Osteoblast (primary cell): ENCODE data around the gene CCSER1. TPM values are rescaled to one million over a fixed set of nuclear protein-coding genes. Genes with fewer than 3 reads are reported as not detected.

Experiments
- DNase-seq: peaks from one replicate; pipeline ENCODE4 v3.0.0; 2011; ENCODE audit warnings: low spot score, mixed read lengths; ENCODE audit not compliant: insufficient read length; ENCODE audit errors: missing footprints
- H2AFZ ChIP-seq: 2 replicates; pipeline ENCODE4 v1.6.0; 2011; ENCODE audit warnings: mild to moderate bottlenecking, low read length
- H3K27ac ChIP-seq: 2 replicates; pipeline ENCODE4 v1.5.1; 2011; ENCODE audit warnings: mild to moderate bottlenecking, low read depth, low read length, moderate library complexity
- H3K27me3 ChIP-seq: 2 replicates; pipeline ENCODE4 v1.6.0; 2012; ENCODE audit warnings: mild to moderate bottlenecking, control low read depth, inconsistent platforms, low read length, moderate library complexity; ENCODE audit not compliant: insufficient read depth
- H3K36me3 ChIP-seq: 2 replicates; pipeline ENCODE4 v1.5.1; 2011; ENCODE audit warnings: mild to moderate bottlenecking, low read length, control low read depth, moderate library complexity; ENCODE audit not compliant: insufficient read depth
- H3K4me1 ChIP-seq: 2 replicates; pipeline ENCODE4 v1.5.1; 2011; ENCODE audit warnings: mild to moderate bottlenecking, low read length, control low read depth, moderate library complexity; ENCODE audit not compliant: insufficient read depth
- H3K4me2 ChIP-seq: 2 replicates; pipeline ENCODE4 v1.6.0; 2011; ENCODE audit warnings: mild to moderate bottlenecking, low read length; ENCODE audit not compliant: insufficient read depth
- H3K4me3 ChIP-seq: fragments of 200-600 bp; sonication (generic); 3 replicates; pipeline ENCODE4 v1.5.1; 2012; ENCODE audit warnings: mild to moderate bottlenecking, low read length, inconsistent platforms; ENCODE audit not compliant: insufficient read depth
- H3K79me2 ChIP-seq: 2 replicates; pipeline ENCODE4 v1.6.0; 2012; ENCODE audit warnings: mild to moderate bottlenecking, low read length, control low read depth, inconsistent platforms; ENCODE audit not compliant: insufficient read depth
- H3K9me3 ChIP-seq: 2 replicates; pipeline ENCODE4 v1.5.1; 2011; ENCODE audit warnings: low read depth, low read length, control low read depth
- H4K20me1 ChIP-seq: 2 replicates; pipeline ENCODE4 v1.6.0; 2012; ENCODE audit warnings: mild to moderate bottlenecking, low read length, control low read depth; ENCODE audit not compliant: insufficient read depth
- CTCF ChIP-seq: IDR thresholded peaks from 2 replicates; pipeline ENCODE4 v1.5.1; 2011; ENCODE audit warnings: mild to moderate bottlenecking, low read depth, low read length, moderate library complexity; ENCODE audit errors: extremely low read depth
- total RNA-seq: library from RNA; depleted of rRNA; stranded (reverse); fragments of >200 nt; gene quantifications from 2 replicates; pipeline ENCODE4 v1.2.3, GENCODE V29; 2012

The CCSER1 gene
- total RNA-seq, 1 donor, result under 0.01 TPM

DNA sequence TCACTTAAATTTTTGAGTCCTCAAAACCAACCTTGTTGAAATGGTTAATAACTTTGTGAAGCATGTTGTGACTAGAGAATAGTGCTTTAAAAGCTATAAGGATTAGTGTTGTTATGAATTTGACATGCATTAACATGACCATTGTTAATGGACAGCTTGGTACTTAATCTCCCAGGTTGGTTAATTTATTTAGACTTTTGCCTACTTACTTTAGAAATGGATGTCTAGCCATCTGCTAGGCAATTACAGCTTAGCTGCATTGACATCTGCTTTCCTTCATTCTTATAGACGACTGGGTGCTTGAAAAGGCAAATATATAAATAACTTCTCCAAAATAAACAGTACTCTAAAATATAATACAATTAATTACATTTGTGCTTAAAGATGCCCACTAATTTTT, 368.0 kb downstream of the CCSER1 start:
- Histone ChIP-seq H3K4me3 (no peak overlapping the region), H3K27ac (no peak overlapping the region), H3K4me1 (no peaks in the 10 kb centered on the region), H3K27me3 (no peaks in the 10 kb centered on the region), H2AFZ (no peak overlapping the region), H3K4me2 (no peak overlapping the region), H3K9me3 (no peaks in the 10 kb centered on the region), H3K36me3 (no peaks in the 10 kb centered on the region), H4K20me1 (no peaks in the 10 kb centered on the region), H3K79me2 (no peaks in the 10 kb centered on the region)
- DNase-seq, result no peak
- TF ChIP-seq CTCF, result no peak

DNA sequence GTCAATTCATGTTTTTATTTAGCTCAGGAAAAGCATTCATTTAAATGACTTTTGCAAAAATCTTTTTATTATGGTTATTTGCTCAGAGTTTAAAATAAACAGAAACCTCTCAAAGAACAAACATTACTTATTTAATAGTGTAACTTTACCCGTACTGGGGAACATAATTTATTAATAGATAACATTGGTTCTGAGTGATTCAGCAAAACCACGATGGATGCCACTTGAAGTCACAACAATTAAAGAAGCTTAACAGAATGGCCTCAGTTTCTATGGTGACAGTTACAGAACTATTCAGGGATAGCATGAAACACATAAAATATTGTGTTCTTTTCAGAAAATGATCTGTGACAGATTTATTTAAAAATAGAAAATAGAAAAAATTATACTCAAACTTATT, 368.7 kb downstream of the CCSER1 start:
- no peak overlapping the region for H2AFZ ChIP-seq
- no peaks in the 10 kb centered on the region for H3K4me1 ChIP-seq
- no peak for TF ChIP-seq CTCF
- H3K79me2 ChIP-seq, result no peaks in the 10 kb centered on the region
- no peak overlapping the region for H3K27ac ChIP-seq
- no peak overlapping the region for H3K4me2 ChIP-seq
- no peaks in the 10 kb centered on the region for H3K9me3 ChIP-seq
- H4K20me1 ChIP-seq, result no peaks in the 10 kb centered on the region
- H3K36me3 ChIP-seq, result no peaks in the 10 kb centered on the region
- DNase-seq, result no peak
- no peak overlapping the region for H3K4me3 ChIP-seq
- no peaks in the 10 kb centered on the region for H3K27me3 ChIP-seq

- H3K4me3 ChIP-seq, result no peak overlapping the region
- TF ChIP-seq CTCF, result no peak
- H3K27me3 ChIP-seq, result no peaks in the 10 kb centered on the region
- H3K36me3 ChIP-seq, result no peaks in the 10 kb centered on the region
- H4K20me1 ChIP-seq, result no peaks in the 10 kb centered on the region
- no peak overlapping the region for H2AFZ ChIP-seq
- no peaks in the 10 kb centered on the region for H3K4me1 ChIP-seq
- no peaks in the 10 kb centered on the region for H3K79me2 ChIP-seq
- H3K4me2 ChIP-seq, result no peak overlapping the region
- H3K9me3 ChIP-seq, result no peaks in the 10 kb centered on the region
- DNase-seq, result no peak
- no peak overlapping the region for H3K27ac ChIP-seq
These were observed 371.0 kb downstream of the CCSER1 start for GRCh38 chr4:90498175-90498574.

GRCh38 chr4:90503677-90504076, 376.5 kb downstream of the CCSER1 start:
- Histone ChIP-seq H3K4me1 (no peaks in the 10 kb centered on the region), H3K4me3 (no peak overlapping the region), H4K20me1 (no peaks in the 10 kb centered on the region), H3K9me3 (no peaks in the 10 kb centered on the region), H3K27ac (no peak overlapping the region), H3K27me3 (no peaks in the 10 kb centered on the region), H3K79me2 (no peaks in the 10 kb centered on the region), H2AFZ (no peak overlapping the region), H3K4me2 (no peak overlapping the region), H3K36me3 (no peaks in the 10 kb centered on the region)
- TF ChIP-seq CTCF, result no peak
- DNase-seq, result no peak
